MV-4-11 (cell line): ENCODE measurements around the gene MTURN.

Experiments used
- DNase-seq: peaks from one replicate; lab custom pipeline; 2025; lab: John Stamatoyannopoulos, UW

The MTURN gene

DNA sequence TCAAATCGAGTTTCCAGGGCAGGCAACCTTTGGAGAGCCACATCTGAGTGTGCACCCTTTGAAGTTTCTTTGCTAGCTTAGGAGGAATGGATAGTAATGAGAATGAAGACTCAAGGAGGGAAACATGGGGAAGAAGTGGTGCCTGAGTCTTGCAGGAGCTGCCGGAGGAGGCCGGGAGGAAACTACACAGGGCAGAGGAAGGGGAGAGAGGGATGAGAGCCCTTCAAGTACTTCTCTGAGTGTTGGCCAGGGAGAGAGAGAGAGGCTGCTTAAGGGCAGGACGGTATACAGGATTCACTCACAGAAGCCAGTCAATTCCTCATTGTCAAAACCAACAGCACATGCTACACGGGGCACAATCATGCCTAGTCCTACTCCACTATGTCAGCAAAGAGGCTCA lies 75.2 kb downstream of the MTURN start:
- no peak for DNase-seq
